ENCODE data around the gene CHCHD6.

CHCHD6 gene

GRCh38 chr3:126746395-126747177 is 42.5 kb downstream of the CHCHD6 start:
- DNase-seq = peak; percentile 18

DNA sequence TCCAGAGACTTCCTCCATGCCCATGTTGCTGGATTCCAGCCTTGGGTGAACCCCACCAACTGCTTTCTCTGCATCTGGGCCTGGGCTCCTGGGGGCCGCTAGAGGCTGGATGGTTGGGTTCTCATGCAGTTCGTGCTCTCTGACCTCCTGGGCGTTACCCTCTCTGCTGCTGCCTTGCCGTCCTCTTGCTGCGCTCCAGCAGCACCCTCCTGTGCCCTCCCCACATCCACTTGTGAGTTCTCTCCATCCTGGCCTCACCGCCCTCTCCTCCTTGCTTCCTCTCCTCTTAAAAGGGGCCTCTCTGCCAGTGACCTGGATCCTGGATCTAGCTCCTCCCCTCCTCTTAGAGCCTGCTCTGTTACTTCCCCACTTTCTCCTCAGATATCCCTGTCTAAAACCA is 43.7 kb downstream of the CHCHD6 start:
- no peak for DNase-seq

- DNase-seq = no peak
These were observed 44.9 kb downstream of the CHCHD6 start for GRCh38 chr3:126748701-126749546.

DNA sequence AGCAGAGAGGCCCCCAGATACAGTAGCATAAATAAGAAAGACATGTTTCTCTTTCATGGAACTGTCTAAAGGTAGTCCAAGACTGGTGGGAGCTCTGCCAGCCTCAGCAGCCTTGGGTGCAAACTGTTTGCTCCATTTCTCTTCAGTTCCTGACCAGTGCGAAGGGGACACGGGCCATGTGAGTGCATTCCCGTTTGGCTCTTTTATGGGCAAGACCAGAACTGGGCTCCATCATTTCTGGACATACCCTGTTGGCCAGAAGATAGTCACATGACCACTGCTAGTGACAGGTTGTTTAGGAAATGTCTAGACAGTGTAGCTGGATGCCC is 45.5 kb downstream of the CHCHD6 start:
- DNase-seq = no peak

GRCh38 chr3:126749931-126750755 is 46.1 kb downstream of the CHCHD6 start:
- DNase-seq = no peak

DNA sequence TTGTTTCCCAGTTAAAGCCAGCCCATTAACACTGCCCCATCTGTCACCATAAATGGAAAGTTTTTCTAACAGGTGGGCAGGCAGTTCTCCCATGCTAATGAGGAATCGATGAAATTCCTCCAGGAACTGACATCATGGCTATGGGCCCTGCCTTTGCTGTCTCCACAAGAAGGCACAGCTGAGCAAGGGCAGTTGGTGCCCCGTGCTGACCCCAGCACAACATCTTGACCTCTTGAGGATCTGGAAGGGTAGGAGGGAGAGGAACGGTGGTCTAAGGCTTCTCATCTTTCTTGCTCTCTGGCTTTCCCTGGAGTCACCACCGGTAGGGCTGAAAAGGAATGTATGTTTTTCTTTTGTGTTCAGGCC is 46.7 kb downstream of the CHCHD6 start:
- DNase-seq = no peak

DNA sequence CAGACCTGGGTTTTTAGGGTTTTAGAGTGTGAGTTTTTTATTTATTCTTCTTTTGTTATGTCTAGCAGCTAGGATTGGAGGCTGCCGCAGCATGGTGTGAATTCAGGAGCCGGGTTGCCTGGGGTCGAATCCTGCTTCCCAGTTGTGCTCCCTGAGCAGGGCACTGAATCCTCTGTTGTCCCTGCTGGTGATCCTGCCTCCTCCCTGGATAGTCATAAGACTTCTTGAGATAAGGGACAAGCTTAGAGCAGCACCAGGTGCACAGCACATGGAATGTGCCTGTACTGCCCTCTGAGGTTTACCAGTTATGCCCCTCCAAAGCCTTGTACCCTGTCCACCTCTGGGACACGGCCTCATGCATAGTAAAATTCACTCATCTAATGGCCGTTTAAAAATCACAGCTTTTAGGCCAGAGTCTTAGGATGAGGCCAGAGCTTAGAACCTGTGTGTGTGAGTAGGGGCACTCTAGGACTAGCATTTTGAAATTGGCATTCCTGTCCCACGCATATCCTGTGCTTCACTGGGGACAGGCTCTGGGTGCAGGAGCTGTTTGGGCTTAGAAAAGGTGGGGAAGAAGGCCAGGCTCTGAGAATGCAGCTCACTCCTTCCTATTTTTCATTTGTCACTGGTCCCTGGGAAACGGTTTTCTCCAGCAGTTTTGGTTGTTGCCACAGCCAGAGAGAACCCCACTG is 47.7 kb downstream of the CHCHD6 start:
- DNase-seq = no peak

DNA sequence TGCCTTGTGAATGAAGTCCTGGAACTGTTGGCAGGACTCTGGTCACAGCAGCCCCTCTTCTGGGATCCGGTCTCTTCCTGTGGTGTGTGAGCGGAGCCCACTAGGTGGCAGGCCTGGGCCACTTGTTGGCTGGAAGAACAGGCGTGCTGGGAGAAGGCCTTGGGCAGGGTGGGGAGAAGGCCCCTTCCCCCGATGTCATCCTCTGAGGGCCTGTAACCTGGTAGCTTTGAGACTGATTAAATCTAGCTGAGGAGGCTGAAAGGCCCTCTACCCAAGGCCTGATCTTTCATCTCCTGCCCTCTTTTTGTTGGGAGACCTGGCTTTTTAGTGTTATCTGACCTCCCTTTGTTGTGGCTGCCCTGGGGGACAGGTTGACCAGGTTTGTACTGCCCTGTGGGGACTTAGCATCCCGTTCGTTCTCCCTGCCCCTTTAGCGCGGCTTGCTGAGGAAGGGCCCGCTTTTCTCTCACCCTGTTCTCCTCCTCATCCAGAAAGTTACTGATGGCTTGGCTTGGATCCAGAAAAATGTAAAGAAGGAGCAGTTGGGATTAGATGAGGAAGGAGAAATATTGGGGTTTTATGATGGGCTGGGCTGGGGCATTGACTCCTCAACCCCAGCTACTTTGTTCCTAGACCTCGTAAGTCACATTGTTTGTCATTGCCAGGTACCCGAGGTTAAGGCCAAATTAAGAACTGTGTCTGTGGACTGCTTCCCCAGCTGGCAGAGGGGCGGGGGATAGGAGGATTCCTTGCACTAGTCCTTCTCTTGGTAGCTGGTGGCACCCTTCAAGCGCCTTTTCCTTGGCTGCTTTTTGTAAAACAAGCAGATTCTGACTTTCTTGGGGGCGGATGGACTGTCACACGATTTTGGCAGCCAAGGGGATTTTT is 48.5 kb downstream of the CHCHD6 start:
- DNase-seq = no peak

DNA sequence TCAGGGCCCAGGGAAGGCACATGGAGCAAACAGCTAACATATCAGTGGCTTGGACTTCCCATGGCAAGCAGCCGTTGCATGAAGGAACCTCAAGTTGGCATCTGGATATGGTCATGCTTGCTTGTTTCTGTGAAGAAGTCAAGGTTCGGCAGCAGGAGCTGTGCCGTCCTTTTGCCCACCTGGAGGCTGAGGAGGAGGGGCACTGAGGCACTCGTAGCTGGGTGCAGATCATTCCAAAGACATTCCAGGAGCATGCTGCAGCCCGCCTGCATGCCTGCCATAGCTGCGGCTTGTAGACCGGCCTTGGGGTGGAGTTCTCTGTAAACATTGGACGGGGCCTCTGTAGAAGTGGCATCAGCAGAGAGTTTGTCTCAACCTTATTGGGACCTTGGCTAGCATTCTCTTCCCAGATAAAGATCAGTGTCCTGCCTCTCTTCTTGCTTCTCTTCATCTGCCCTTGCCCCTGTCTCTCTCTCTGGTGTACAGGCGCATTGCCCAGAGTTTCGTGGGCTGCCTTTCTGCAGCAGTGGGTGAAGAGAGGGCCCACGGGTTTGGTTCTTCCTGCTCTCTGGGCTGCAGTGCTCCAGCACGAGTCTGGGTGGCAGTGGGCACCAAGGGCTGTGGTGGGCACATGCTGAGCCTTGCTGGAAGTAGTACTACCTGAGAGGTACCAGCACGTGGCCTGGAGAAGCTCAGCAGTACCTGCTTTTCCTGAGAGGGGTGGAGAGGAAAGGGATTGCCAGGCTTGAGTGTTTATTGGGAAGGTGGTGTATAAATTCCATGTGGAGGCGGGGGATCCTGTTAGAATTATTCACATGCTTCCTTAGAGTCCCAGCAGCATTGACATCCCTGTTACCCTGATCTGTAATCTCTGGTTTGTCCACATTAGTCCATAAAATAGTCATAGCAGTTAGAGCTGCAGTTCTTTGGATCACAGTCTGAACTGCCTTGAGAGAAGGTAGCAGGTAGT is 49.4 kb downstream of the CHCHD6 start:
- no peak for DNase-seq

DNA sequence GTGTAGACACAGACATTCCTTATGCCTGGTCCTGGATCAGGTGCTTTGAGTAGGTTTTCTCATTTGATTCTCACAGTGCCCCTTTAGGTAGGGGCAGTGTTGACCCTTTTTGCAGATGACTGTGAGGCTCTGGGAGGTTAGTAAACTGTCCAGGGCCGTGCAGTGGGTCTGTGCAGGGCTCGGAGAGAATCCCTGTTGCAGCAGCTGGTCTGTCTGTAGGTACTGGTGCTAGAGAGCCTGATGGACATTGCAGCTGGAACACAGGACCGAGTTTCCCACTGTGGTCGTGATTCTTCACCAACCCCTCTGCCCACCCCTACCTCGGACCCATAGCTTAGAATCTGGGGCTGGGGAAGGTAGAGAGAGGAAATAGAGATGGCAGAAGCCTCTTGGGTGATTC is 51.8 kb downstream of the CHCHD6 start:
- no peak for DNase-seq

DNA sequence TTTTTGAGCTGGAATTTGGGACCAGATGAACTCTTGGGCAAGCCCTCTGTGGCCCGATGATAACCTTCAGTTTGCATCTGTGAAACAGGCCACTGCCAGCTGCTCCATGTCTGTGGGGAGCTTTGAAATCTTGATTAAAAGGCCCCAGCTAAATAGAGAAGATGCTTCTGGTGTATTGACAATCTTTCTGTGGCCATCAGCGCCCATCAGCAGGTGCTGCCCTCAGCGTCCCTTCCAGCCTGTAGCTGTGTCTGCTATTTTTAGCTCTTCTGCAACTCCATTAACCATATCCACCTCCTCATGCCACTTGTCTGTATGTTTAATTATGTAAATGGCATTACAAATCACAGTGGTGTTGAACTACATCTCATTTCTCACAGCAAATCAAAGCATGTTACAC is 54.0 kb downstream of the CHCHD6 start:
- no peak for DNase-seq

GRCh38 chr3:126758882-126759281 is 54.8 kb downstream of the CHCHD6 start:
- DNase-seq = no peak

GRCh38 chr3:126760541-126760940 is 56.5 kb downstream of the CHCHD6 start:
- DNase-seq = no peak

DNA sequence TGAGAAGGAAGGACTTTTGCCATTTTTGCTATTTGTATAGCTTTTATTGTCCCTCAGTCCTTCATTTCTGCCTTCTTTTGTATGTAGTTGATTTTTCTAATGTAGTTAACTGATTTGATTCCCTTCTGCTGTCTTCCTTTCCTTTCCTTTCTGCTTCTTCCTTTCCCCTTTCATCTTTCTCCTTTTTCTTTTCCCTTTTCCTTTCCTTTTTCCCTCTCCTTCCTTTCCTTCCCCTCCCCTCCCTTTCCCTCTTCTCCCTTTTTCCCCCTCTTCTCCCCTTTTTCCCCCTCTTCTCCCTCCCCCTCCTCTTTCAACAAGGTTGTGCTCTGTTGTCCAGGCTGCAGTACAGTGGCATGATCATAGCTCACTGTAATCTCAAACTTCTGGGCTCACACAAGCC is 59.0 kb downstream of the CHCHD6 start:
- DNase-seq = no peak

DNA sequence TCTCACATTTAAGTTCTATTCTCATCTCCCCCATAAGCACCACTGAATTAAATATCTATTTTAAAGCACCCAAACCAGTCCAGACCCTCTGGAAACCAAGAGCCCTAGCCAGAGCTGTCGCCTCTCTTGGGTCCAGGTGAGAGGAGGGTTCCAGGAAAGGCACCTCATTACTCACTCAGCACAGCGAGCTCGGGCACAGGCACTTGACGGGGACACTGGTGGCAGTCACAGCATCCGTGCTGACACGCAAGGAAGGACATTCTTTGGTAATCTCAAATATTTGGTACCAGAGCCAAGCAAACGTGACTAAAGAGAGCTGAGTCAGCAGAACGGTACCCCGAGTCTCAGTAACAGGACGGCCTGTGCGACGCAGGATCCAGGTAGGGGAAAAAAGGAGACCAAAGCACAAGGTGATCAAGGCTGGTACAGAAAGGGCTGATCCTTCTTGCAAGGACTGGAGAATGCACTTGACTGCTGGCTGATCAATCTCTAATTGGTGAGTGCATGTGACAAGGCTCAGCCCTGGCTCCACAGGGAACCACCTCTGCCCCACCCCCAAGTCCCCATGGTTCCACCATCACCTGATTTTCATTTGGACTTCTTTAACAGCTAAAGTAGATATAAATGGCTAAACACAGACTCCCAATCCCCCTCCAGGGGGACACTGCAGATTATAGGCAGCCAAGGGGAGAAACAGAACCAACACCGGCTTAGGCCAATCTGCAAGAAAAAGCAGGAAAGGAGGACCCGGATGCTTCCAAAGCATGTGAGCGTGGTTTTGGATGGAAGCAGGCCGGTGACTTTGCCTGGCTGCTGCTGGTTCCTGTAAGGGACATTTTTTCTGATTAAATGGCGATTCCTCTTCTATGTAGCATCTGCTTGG is 61.4 kb downstream of the CHCHD6 start:
- DNase-seq = no peak

- no peak for DNase-seq
These were observed 62.6 kb downstream of the CHCHD6 start for GRCh38 chr3:126766653-126767052.

DNA sequence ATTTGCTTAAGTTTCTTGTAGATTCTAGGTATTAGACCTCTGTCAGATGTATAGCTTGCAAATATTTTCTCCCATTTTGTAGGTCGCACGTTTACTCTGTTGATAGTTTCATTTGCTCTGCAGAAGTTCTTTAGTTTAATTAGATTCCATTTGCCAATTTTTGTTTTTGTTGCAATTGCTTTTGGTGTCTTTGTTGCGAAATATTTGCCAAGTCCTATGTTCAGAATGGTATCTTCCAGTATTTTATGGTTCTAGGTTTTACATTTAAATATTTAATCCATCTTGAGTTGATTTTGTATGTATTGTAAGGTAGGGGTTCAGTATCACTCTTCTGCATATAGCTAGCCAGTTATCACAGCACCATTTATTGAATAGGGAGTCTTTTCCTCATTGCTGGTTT is 64.9 kb downstream of the CHCHD6 start:
- DNase-seq = no peak

GRCh38 chr3:126770096-126770495 is 66.1 kb downstream of the CHCHD6 start:
- no peak for DNase-seq

- DNase-seq = no peak
These were observed 69.1 kb downstream of the CHCHD6 start for GRCh38 chr3:126773167-126773566.

- no peak for DNase-seq
These were observed 69.7 kb downstream of the CHCHD6 start for GRCh38 chr3:126773783-126774182.
